Activated CD8-positive, alpha-beta memory T cell treated with anti-CD3 and anti-CD28 coated beads for 36 hours (primary cell): ENCODE data around the gene PDE4D. TPM values are rescaled to one million over a fixed set of nuclear protein-coding genes. Genes with fewer than 3 reads are reported as not detected.

Source experiments
- CTCF ChIA-PET: fragments of 350-600 bp; sonication (Branson Sonifier 250); formaldehyde crosslinking; loops from one replicate; lab custom pipeline; 2021; ENCODE audit warnings: antibody characterized with exemption; lab: Charles Lee
- POLR2A ChIA-PET: fragments of 350-600 bp; sonication (Branson Sonifier 250); formaldehyde crosslinking; loops from one replicate; lab custom pipeline; 2021; ENCODE audit warnings: antibody characterized with exemption; lab: Charles Lee
- total RNA-seq, 2 experiments: library from RNA; stranded (reverse); gene quantifications; one replicate each; pipeline ENCODE4 v1.2.3, GENCODE V29; 2021

The PDE4D gene
- total RNA-seq: 10 to 100 TPM; 28.4 to 29.0 TPM

GRCh38 chr5:59893429-59894227, at the start of gene PDE4D:
PDE4D (minus strand) TSS chr5:59893726.
- CTCF ChIA-PET: no interaction called here
- POLR2A ChIA-PET: no interaction called here

- ChIA-PET CTCF (no interaction called here), POLR2A (no interaction called here)
Observed at GRCh38 chr5:59937633-59938032, 44.1 kb upstream of the PDE4D start.

GRCh38 chr5:59923465-59923864, 29.9 kb upstream of the PDE4D start:
- POLR2A ChIA-PET: no interaction called here
- CTCF ChIA-PET: no interaction called here

GRCh38 chr5:59922220-59922619, 28.7 kb upstream of the PDE4D start:
- POLR2A ChIA-PET: no interaction called here

GRCh38 chr5:59921816-59922215, 28.3 kb upstream of the PDE4D start:
- CTCF ChIA-PET: no interaction called here
- POLR2A ChIA-PET: no interaction called here

More at GRCh38 chr5:59922220-59922619, 28.7 kb upstream of the PDE4D start:
- CTCF ChIA-PET: no interaction called here

GRCh38 chr5:59919484-59919883, 26.0 kb upstream of the PDE4D start:
- ChIA-PET CTCF (no interaction called here), POLR2A (no interaction called here)

- POLR2A ChIA-PET: no interaction called here
Observed at GRCh38 chr5:59917121-59917520, 23.6 kb upstream of the PDE4D start.

GRCh38 chr5:59905188-59905587, 11.7 kb upstream of the PDE4D start:
- ChIA-PET POLR2A (no interaction called here), CTCF (no interaction called here)

More at GRCh38 chr5:59917121-59917520, 23.6 kb upstream of the PDE4D start:
- CTCF ChIA-PET: no interaction called here

GRCh38 chr5:59897075-59897474, 3.5 kb upstream of the PDE4D start:
- ChIA-PET POLR2A (no interaction called here), CTCF (no interaction called here)

- POLR2A ChIA-PET: no interaction called here
- CTCF ChIA-PET: no interaction called here
Observed at GRCh38 chr5:59891962-59892643, 1.4 kb downstream of the PDE4D start.

- POLR2A ChIA-PET: no interaction called here
- CTCF ChIA-PET: no interaction called here
Observed at GRCh38 chr5:59887274-59887673, 6.3 kb downstream of the PDE4D start.

GRCh38 chr5:59874675-59875074, 18.9 kb downstream of the PDE4D start:
- POLR2A ChIA-PET: no interaction called here
- CTCF ChIA-PET: no interaction called here

GRCh38 chr5:59873113-59873512, 20.4 kb downstream of the PDE4D start:
- ChIA-PET POLR2A (no interaction called here), CTCF (no interaction called here)

GRCh38 chr5:59866661-59867060, 26.9 kb downstream of the PDE4D start:
- ChIA-PET CTCF (interaction anchor here (0.6 kb wide), 1 partner anchor 69 kb away, joined by 4 read pairs; no protein-coding TSS in a partner anchor), POLR2A (no interaction called here)

- ChIA-PET POLR2A (no interaction called here), CTCF (no interaction called here)
Observed at GRCh38 chr5:59864718-59865117, 28.8 kb downstream of the PDE4D start.

GRCh38 chr5:59863777-59864176, 29.7 kb downstream of the PDE4D start:
- ChIA-PET CTCF (no interaction called here), POLR2A (no interaction called here)

GRCh38 chr5:59856358-59856757, 37.2 kb downstream of the PDE4D start:
- CTCF ChIA-PET: no interaction called here
- POLR2A ChIA-PET: no interaction called here

- POLR2A ChIA-PET: no interaction called here
- CTCF ChIA-PET: no interaction called here
Observed at GRCh38 chr5:59850766-59851165, 42.8 kb downstream of the PDE4D start.

- ChIA-PET POLR2A (no interaction called here), CTCF (no interaction called here)
Observed at GRCh38 chr5:59847586-59847985, 45.9 kb downstream of the PDE4D start.

- ChIA-PET CTCF (no interaction called here), POLR2A (no interaction called here)
Observed at GRCh38 chr5:59845730-59846129, 47.8 kb downstream of the PDE4D start.
